Chondrocyte (in vitro differentiated cells): ENCODE measurements around the gene SMLR1. TPM values are rescaled to one million over a fixed set of nuclear protein-coding genes. Genes with fewer than 3 reads are reported as not detected.

Source experiments
- DNase-seq: peaks from one replicate; pipeline ENCODE4 v3.0.0; 2021; ENCODE audit warnings: mixed read lengths, low spot score
- H3K27ac Mint-ChIP-seq: one replicate; pipeline ENCODE4 v1.8.0; 2021; ENCODE audit warnings: mild to moderate bottlenecking, moderate library complexity, mixed read lengths; ENCODE audit not compliant: unreplicated experiment
- H3K27me3 Mint-ChIP-seq: 2 replicates; pipeline ENCODE4 v1.8.0; 2021; ENCODE audit warnings: low read depth, mixed read lengths
- H3K36me3 Mint-ChIP-seq: 2 replicates; pipeline ENCODE4 v1.8.0; 2021; ENCODE audit warnings: low read depth, mixed read lengths
- H3K4me1 Mint-ChIP-seq: 2 replicates; pipeline ENCODE4 v1.8.0; 2021; ENCODE audit warnings: low read depth, mild to moderate bottlenecking, mixed read lengths
- H3K4me3 Mint-ChIP-seq: one replicate; pipeline ENCODE4 v1.8.0; 2021; ENCODE audit warnings: mild to moderate bottlenecking, moderate library complexity, mixed read lengths; ENCODE audit not compliant: unreplicated experiment
- H3K9me3 Mint-ChIP-seq: 2 replicates; pipeline ENCODE4 v1.8.0; 2021; ENCODE audit warnings: low read depth, mixed read lengths
- total RNA-seq: library from RNA; stranded (reverse); gene quantifications from 3 replicates; pipeline ENCODE4 v1.2.1, GENCODE V29; 2021
- TF ChIP-seq, protein P1 (sequence below): fragments of 200-600 bp; sonication (generic); IDR thresholded peaks from 2 replicates; pipeline ENCODE4 v1.5.0; 2021; ENCODE audit warnings: antibody characterized with exemption, mild to moderate bottlenecking, moderate library complexity

SMLR1 gene
- total RNA-seq, 1 donor from 2014 or later, result not detected

DNA sequence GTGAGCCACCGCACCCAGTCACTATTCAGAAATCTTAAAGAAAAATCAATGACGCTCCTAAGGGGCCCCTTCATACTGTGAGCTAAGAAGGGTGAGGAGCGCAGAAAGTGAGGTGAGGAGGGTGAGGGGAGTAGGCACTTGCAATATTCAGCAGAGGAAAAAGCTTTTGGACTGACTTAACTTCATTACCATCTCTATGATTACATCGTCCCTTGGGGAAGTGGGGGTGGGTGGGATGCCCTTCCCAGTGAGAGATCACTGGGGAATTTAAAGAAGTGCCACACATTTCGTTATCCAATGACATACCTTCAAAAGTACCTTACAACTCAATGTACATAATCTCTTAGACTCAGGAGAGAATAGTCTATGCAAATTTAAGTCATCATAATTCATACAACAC lies 46.5 kb downstream of the SMLR1 start:
- Mint-ChIP-seq H3K27ac (no peak overlapping the region), H3K36me3 (peaks cover 10% of the 10 kb centered on the region), H3K4me1 (peaks cover 3% of the 10 kb centered on the region), H3K4me3 (no peak overlapping the region), H3K27me3 (no peaks in the 10 kb centered on the region), H3K9me3 (no peaks in the 10 kb centered on the region)
- DNase-seq, result no peak
- TF ChIP-seq, protein P1, sequence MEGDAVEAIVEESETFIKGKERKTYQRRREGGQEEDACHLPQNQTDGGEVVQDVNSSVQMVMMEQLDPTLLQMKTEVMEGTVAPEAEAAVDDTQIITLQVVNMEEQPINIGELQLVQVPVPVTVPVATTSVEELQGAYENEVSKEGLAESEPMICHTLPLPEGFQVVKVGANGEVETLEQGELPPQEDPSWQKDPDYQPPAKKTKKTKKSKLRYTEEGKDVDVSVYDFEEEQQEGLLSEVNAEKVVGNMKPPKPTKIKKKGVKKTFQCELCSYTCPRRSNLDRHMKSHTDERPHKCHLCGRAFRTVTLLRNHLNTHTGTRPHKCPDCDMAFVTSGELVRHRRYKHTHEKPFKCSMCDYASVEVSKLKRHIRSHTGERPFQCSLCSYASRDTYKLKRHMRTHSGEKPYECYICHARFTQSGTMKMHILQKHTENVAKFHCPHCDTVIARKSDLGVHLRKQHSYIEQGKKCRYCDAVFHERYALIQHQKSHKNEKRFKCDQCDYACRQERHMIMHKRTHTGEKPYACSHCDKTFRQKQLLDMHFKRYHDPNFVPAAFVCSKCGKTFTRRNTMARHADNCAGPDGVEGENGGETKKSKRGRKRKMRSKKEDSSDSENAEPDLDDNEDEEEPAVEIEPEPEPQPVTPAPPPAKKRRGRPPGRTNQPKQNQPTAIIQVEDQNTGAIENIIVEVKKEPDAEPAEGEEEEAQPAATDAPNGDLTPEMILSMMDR, result no peak

DNA sequence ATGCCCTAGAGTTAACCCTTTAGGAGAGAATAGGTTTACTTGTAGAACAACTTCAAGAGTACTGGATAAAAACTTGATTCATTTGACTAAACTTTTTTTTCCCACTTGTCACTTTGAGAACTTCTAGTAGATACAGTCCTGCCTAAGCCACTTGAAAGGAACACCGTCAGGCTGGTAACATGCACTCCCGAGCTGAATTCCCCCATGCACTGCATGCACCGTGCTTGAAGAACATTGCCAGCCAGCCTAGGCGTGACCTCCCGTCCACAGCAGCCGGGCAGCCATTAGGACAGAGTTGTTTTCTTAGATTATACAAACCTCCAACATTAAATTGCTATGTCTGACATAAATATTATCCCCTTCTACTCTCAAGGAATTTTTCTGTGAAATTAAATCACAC lies 52.6 kb downstream of the SMLR1 start:
- no peak for DNase-seq
- H3K27me3 Mint-ChIP-seq, result no peaks in the 10 kb centered on the region
- H3K4me1 Mint-ChIP-seq, result no peaks in the 10 kb centered on the region
- no peaks in the 10 kb centered on the region for H3K9me3 Mint-ChIP-seq
- H3K27ac Mint-ChIP-seq, result no peak overlapping the region
- H3K4me3 Mint-ChIP-seq, result no peak overlapping the region
- TF ChIP-seq, protein P1, result no peak
- peaks cover 6% of the 10 kb centered on the region for H3K36me3 Mint-ChIP-seq

DNA sequence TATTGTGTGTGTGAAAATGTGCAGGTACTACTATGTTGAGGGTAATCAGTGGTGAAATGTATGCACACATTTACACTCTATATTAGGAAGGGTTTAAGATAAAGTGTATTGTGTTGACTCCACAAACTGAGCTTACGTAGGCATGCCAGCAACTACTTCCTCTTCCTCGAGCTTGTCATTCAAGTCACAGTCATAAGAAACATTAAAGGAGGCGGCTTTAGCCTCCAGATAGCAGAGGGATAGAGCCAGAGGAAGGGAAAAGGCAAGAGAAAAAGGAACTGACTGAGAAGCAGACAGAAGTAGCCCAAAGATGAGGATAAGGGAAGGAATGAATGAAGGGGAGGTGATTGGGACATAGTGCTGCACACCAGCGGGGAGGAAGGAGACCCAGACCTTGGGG lies 55.2 kb downstream of the SMLR1 start:
- no peak overlapping the region for H3K27ac Mint-ChIP-seq
- no peaks in the 10 kb centered on the region for H3K27me3 Mint-ChIP-seq
- no peak overlapping the region for H3K4me3 Mint-ChIP-seq
- DNase-seq, result no peak
- H3K9me3 Mint-ChIP-seq, result no peaks in the 10 kb centered on the region
- H3K36me3 Mint-ChIP-seq, result peaks cover 4% of the 10 kb centered on the region
- no peaks in the 10 kb centered on the region for H3K4me1 Mint-ChIP-seq
- TF ChIP-seq, protein P1, result no peak

DNA sequence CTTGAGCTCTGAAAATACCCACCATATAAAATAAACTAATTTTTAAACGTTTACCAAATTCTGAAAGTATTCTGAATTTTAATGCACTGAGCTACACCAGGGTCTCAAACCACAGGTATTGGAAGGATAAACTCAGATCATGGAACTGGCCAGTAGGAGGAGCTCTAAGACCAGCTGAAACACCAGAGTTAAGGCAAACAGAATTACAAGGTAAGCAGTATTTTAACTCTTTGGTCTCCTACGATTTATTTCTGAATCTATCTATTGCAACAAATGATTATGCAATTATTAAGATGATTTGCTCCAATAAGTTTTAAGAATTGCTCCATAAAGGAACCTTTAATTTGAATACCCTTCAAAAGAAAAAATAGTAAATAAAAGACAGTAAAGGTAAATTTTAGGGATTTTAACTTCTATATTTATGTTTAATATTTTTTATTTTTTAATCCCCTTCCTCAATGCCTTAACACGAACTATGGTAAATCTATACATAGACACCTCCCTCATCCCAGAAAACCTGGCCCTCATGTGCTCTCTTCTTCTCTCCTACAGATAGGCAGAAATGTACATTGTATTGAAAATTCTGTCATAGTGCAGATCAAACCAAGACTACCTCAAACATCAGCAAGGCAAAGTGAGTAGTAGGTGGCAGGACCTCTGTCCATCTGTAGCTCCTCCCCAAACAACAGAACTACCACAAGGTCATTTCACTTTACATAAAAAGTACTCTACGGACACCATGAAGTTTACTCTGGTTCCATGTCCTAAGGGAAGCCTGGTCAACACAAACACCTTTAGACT lies 58.4 kb downstream of the SMLR1 start:
- DNase-seq, result no peak
- peaks cover 2% of the 10 kb centered on the region for H3K36me3 Mint-ChIP-seq
- no peak overlapping the region for H3K27ac Mint-ChIP-seq
- H3K4me1 Mint-ChIP-seq, result peaks cover 7% of the 10 kb centered on the region
- H3K27me3 Mint-ChIP-seq, result no peaks in the 10 kb centered on the region
- TF ChIP-seq, protein P1, result peak; percentile 99
- H3K9me3 Mint-ChIP-seq, result no peaks in the 10 kb centered on the region
- H3K4me3 Mint-ChIP-seq, result no peak overlapping the region

Other genes with a start within 250 kb of the SMLR1 start
- gene EPB41L2, start 235.8 kb downstream of the SMLR1 start, total RNA-seq, result 59.9 to 72.0 TPM (median 65.8 TPM) in 3 replicates